ENCODE results near the gene MEF2B. TPM values are rescaled to one million over a fixed set of nuclear protein-coding genes. Genes with fewer than 3 reads are reported as not detected.

Gene MEF2B
- total and polyA plus RNA-seq, 2 experiments from 2014 or later = 7.4 to 8.3 TPM

DNA sequence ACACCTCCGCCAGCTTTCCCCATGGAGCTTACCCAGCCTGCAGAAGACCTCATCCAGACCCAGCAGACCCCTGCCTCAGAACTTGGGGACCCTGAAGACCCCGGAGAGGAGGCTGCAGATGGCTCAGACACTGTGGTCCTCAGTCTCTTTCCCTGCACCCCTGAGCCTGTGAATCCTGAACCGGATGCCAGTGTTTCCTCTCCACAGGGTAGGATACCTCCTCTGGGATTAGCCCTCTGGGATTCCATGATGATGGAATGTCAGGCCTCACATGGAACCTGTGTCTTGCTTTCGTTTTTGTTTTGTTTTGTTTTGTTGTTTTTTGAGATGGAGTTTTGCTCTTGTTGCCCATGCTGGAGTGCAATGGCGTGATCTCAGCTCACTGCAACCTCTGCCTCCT lies 23.9 kb upstream of the MEF2B start (continued):
- TF ChIP-seq, protein P1, sequence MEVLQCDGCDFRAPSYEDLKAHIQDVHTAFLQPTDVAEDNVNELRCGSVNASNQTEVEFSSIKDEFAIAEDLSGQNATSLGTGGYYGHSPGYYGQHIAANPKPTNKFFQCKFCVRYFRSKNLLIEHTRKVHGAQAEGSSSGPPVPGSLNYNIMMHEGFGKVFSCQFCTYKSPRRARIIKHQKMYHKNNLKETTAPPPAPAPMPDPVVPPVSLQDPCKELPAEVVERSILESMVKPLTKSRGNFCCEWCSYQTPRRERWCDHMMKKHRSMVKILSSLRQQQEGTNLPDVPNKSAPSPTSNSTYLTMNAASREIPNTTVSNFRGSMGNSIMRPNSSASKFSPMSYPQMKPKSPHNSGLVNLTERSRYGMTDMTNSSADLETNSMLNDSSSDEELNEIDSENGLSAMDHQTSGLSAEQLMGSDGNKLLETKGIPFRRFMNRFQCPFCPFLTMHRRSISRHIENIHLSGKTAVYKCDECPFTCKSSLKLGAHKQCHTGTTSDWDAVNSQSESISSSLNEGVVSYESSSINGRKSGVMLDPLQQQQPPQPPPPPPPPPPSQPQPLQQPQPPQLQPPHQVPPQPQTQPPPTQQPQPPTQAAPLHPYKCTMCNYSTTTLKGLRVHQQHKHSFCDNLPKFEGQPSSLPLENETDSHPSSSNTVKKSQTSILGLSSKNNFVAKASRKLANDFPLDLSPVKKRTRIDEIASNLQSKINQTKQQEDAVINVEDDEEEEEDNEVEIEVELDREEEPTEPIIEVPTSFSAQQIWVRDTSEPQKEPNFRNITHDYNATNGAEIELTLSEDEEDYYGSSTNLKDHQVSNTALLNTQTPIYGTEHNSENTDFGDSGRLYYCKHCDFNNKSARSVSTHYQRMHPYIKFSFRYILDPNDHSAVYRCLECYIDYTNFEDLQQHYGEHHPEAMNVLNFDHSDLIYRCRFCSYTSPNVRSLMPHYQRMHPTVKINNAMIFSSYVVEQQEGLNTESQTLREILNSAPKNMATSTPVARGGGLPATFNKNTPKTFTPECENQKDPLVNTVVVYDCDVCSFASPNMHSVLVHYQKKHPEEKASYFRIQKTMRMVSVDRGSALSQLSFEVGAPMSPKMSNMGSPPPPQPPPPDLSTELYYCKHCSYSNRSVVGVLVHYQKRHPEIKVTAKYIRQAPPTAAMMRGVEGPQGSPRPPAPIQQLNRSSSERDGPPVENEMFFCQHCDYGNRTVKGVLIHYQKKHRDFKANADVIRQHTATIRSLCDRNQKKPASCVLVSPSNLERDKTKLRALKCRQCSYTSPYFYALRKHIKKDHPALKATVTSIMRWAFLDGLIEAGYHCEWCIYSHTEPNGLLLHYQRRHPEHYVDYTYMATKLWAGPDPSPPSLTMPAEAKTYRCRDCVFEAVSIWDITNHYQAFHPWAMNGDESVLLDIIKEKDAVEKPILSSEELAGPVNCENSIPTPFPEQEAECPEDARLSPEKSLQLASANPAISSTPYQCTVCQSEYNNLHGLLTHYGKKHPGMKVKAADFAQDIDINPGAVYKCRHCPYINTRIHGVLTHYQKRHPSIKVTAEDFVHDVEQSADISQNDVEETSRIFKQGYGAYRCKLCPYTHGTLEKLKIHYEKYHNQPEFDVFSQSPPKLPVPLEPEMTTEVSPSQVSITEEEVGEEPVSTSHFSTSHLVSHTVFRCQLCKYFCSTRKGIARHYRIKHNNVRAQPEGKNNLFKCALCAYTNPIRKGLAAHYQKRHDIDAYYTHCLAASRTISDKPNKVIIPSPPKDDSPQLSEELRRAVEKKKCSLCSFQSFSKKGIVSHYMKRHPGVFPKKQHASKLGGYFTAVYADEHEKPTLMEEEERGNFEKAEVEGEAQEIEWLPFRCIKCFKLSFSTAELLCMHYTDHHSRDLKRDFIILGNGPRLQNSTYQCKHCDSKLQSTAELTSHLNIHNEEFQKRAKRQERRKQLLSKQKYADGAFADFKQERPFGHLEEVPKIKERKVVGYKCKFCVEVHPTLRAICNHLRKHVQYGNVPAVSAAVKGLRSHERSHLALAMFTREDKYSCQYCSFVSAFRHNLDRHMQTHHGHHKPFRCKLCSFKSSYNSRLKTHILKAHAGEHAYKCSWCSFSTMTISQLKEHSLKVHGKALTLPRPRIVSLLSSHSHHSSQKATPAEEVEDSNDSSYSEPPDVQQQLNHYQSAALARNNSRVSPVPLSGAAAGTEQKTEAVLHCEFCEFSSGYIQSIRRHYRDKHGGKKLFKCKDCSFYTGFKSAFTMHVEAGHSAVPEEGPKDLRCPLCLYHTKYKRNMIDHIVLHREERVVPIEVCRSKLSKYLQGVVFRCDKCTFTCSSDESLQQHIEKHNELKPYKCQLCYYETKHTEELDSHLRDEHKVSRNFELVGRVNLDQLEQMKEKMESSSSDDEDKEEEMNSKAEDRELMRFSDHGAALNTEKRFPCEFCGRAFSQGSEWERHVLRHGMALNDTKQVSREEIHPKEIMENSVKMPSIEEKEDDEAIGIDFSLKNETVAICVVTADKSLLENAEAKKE (CRISPR knock-in tag; IDR thresholded peaks at IDR 0.05) = no peak
- TF ChIP-seq STAT1 (IDR thresholded peaks at IDR 0.05; ENCODE audit: unreplicated experiment) = no peak
- TF ChIP-seq, protein P2, sequence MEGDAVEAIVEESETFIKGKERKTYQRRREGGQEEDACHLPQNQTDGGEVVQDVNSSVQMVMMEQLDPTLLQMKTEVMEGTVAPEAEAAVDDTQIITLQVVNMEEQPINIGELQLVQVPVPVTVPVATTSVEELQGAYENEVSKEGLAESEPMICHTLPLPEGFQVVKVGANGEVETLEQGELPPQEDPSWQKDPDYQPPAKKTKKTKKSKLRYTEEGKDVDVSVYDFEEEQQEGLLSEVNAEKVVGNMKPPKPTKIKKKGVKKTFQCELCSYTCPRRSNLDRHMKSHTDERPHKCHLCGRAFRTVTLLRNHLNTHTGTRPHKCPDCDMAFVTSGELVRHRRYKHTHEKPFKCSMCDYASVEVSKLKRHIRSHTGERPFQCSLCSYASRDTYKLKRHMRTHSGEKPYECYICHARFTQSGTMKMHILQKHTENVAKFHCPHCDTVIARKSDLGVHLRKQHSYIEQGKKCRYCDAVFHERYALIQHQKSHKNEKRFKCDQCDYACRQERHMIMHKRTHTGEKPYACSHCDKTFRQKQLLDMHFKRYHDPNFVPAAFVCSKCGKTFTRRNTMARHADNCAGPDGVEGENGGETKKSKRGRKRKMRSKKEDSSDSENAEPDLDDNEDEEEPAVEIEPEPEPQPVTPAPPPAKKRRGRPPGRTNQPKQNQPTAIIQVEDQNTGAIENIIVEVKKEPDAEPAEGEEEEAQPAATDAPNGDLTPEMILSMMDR (conservative IDR thresholded peaks at IDR 0.05; ENCODE audit: low read depth in 2 of 2) = no peak
- TF ChIP-seq NANOG (IDR thresholded peaks at IDR 0.05; ENCODE audit: borderline replicate concordance) = no peak
- TF ChIP-seq, protein P3, sequence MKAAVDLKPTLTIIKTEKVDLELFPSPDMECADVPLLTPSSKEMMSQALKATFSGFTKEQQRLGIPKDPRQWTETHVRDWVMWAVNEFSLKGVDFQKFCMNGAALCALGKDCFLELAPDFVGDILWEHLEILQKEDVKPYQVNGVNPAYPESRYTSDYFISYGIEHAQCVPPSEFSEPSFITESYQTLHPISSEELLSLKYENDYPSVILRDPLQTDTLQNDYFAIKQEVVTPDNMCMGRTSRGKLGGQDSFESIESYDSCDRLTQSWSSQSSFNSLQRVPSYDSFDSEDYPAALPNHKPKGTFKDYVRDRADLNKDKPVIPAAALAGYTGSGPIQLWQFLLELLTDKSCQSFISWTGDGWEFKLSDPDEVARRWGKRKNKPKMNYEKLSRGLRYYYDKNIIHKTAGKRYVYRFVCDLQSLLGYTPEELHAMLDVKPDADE (IDR thresholded peaks at IDR 0.05) = no peak
- TF ChIP-seq CREB1 (CRISPR knock-in tag; IDR thresholded peaks at IDR 0.05; ENCODE audit: low read depth) = no peak
- no peak for TF ChIP-seq ZNF114 (CRISPR knock-in tag; IDR thresholded peaks at IDR 0.05)
- no peak for TF ChIP-seq EZH2 (IDR thresholded peaks at IDR 0.05; ENCODE audit: low read depth, unreplicated experiment)
- no peak for TF ChIP-seq POLR2AphosphoS5 (IDR thresholded peaks at IDR 0.05; ENCODE audit: low read depth)
- no peak for TF ChIP-seq JUNB (IDR thresholded peaks at IDR 0.05; ENCODE audit: unreplicated experiment)
